Kidney capillary endothelial cell (primary cell): ENCODE results near the gene NANOS3.

ENCODE experiments used
- DNase-seq: peaks from one replicate; pipeline ENCODE4 v3.0.0-alpha.2; 2018; ENCODE audit warnings: low spot score

The NANOS3 gene

DNA sequence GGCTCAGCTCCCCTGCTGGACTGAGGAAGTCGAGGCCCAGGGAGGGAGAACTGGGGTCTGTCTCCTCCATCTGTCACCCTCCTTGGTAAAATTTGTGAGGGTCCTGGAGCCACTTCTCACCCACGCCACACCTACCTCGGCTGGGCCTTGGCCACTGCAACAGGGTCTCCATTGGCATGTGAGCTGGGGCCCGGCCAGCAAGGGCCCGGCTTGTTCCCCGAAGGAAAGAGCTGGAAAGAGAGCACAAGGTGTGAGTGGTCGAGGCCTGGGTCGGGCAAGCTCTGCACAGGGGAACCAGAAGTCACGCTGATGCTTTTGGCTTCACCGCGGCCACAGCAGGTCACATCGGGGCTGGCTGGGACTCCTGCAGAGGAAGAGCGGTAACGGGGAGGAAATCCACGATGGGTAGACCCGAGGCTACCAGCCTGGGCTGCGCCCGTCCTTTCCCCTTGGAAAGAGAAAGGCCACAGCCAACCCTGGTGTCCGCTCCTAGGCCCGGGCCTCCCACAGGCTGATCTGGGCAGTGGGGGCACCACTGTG, 9.0 kb downstream of the NANOS3 start:
- DNase-seq = no peak

DNA sequence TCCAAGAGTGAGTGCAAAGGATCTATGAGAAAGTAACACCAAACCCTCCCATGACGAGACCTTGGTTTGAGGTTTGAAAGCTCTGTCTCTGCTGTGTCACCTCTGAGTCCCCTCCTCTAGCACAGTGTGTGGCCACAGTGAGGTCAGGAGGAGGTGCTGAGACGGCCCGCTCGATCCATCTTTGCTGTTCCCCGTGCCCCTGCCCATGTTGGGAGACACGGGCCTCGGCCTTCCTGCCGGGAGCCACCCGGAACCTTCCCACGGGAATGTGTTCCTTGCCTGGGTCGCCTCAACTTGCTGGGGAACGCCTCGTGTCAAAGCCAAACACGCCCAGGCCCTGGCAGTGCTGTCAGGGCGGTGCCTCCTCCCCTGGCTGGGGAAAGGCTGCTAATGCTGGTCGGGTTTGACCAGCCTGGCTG, 10.1 kb downstream of the NANOS3 start:
- DNase-seq = no peak

DNA sequence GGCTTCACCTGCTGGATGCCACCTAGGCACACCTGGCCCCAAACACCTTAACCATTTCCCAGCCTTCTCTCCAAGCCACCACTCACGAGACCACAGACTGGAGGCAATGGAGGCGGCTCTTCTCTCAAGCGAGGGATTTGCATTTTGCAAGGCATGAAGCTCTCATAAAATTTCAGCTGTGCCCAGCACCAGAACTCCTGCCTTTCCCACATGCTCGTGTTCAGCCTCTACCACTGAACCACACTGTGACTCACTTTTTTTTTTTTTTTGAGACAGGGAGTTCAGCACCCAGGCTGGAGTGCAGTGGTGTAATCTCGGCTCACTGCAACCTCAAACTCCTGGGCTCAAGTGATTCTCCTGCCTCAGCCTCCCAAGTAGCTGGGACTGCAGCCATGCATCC, 10.6 kb downstream of the NANOS3 start:
- DNase-seq = no peak

DNA sequence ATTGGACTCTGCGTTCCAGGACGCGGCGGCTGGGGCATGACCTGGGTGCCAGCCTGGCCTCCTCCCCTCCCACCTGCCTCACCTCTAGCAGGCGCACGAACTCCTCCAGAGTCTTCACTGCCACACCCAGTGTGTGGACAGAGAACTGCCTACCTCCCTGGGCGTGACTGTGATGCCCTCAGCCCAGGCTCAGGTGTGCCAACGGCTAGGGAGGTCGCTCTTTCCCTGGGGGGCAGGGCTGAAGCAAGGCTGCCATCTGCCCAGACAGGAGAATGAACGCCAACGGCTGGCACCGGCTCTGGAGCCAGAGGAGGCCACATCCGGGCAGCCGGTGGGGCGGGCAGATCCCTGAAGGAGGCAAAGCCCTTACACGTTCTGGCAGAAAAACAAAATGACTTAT, 11.3 kb downstream of the NANOS3 start:
- DNase-seq = no peak

DNA sequence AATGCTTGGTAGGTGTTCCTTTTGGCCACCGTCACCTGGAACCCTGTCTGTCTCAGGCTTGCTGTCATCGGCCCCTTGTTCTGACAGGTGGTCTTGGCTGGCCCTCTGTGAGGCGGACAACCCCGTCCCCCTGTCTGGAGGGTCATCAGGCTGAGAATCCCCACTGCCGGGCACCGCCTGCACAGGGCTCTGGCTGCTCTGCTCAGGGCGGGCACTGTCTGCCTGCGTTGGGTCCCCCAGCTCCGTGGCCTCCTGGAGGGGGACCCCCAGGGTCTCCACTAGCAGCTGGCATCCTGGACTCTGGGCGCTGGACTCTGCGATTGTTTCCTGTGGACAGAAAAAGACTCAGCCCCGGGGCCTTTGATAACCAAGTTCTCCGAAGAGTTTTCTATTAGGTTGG, 13.2 kb downstream of the NANOS3 start:
- DNase-seq = no peak

DNA sequence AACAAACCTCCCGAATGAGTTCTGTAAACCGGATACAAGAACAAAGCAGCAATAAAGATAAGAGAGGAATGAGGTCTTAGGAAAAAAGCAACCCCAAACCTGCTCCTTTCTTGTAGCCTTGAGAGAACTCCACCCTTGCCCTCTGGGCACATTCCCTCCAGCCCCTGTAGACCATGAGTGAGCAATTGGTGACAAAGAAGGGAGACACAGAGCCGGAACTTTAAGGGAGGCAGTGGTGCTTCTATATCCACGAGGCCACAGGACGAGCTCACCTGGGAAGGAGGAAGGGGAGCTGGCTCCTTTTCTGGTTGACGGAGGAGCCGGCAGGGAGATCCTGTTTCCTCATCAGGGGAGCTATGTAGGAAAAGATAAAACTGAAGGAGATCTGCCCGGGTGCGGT, 15.9 kb downstream of the NANOS3 start:
- DNase-seq = no peak

DNA sequence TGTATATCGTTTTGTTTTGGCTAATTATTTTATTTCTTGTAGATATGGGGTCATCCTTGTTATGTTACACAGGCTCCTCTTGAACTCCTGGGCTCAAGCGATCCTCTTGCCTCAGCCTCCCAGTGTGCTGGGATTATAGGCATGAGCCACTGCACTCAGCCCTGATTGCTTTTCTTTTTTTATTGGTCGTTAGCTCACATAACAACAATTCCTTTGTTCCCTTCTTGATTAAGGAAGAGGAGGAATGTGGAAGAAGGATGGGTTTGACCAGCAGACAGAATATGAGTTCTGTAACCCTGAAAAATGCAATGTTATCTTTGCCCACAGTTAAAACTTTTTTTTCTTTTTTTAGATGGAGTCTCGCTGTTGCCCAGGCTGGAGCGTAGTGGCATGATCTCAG, 17.6 kb downstream of the NANOS3 start:
- no peak for DNase-seq

DNA sequence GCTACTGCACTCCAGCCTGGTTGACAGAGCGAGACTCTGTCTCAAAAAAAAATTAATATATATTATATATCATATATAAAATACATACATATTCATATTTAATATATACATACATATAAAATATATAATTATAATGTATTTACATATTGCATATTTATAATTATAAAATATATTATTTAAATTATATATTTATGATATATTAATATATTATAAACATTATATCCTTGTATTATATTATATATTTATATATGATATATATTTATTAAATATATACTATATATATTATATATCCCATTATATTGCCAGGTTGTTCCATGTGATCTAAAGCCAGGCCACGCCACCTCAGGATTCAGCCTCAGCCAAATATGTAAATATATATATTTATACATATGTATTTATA, 19.3 kb downstream of the NANOS3 start:
- no peak for DNase-seq

DNA sequence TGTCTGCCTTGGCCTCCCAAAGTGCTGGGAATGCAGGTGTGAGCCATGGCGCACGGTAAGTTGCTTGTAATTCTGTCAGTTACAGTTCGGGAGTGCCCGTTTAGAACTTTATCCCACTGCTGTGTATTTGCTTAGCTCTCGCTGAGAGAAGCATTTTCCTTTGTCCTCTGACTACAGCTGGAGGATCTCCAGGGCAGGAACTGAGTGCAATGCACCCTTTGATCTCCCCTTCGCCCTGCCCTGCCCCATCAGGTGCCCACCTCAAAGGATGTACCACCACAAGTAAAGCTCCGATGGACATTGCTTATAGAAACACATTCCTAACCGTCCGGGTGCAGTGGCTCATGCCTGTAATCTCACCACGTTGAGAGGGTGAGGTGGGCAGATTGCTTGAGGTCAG, 22.5 kb downstream of the NANOS3 start:
- DNase-seq = no peak

DNA sequence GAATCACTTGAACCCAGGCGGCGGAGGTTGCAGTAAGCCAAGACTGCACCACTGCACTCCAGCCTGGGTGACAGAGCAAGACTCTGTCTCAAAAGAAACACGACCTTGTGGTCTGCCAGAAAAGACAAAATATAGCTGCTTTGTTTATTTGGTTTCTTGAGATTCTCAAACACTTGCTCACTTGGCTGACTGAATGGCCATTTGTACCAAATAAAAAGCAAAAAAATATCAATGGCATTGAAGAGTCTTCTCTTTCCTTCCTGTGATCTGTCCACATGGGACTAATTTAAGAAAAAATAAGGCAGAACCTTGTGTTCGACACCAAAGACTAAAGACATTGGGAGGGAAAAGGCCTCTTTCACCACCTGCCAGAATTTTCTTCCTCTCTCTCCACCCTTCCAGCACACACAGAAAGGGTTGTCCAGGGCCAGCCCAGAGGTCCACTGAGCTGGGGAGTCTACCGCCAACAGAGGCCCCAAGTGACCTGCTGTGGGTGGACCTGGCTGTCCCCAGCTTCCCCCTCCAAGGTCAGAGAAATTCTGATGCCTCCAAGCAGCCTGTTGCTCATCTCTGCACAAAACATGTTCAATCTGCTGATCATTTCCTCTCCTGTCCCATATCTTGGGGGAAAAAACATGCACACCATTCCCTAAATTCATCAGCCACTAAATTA, 23.1 kb downstream of the NANOS3 start:
- DNase-seq = no peak

DNA sequence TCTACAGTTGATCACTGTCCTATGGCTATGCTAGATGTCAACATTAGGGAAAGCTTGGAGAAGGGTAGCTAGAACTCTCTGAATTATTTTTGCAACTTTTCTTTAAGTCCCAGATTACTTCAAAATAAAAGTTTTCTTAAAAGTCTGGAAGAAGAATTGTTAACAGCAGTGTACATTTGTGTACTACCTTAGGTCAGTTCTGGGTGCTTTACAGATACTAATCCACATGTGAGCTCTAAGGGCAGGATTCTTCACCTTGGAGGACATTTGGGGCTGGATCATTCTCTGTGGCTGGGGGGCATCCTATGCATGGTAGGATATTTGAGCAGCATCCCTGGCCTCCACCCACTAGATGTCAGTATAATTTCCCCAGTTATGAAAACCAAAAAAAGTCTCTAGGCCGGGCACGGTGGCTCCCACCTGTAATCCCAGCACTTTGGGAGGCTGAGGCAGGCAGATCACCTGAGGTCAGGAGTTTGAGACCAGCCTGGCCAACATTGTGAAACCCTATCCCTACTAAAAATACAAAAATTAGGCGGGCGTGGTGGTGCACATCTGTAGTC, 26.1 kb downstream of the NANOS3 start:
- no peak for DNase-seq

DNA sequence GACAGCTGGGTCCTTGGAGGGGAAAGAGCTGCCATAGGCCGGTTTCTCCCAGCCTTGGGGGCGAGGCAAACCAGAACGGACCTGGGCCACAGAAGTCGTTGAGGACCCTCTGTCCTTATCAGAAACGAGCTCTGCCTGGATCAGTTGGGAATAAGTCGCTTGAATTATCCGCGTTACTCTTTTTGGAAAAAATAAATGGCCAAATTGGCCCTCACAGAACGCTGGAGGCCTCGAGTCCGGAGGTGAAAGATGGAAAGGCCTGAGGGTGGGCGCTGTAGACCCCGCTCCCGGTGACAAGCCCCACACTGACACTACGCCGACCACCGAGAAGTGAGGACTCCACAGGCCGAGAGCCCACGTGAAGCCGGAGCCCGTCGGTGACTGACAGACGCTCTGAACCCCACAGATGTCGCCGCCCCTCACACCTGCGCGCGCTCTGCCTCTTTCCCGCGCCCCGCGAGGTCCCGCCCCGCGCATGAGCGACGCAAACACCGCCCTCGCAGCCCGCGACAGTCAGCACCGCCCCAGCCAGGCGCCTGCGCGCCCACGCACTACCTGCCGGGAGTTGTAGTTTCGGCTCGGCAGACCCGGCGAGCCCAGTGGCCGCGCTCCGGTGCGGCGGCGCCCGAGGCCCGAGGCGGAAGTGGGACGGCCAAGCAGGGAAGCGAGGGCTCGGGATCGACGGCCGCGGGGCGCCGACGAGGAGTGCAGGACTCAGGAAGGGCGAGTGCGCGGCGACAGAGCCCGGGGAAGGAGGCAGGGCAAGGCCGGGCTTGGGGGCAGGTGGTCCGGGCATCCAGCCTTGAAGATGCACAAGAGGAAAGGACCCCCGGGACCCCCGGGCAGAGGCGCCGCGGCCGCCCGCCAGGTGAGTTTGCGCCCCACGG, 28.9 kb downstream of the NANOS3 start, which contains the start of the genes BRME1 and CC2D1A:
BRME1 (minus strand) TSS at position 484 of the 887 bp plus-strand sequence. CDS start 1,225 bp downstream, outside the sequence.
CC2D1A (plus strand) TSS at position 568 of the 887 bp plus-strand sequence; CDS start at position 809, 241 bp downstream.
- peak; percentile 70 for DNase-seq

DNA sequence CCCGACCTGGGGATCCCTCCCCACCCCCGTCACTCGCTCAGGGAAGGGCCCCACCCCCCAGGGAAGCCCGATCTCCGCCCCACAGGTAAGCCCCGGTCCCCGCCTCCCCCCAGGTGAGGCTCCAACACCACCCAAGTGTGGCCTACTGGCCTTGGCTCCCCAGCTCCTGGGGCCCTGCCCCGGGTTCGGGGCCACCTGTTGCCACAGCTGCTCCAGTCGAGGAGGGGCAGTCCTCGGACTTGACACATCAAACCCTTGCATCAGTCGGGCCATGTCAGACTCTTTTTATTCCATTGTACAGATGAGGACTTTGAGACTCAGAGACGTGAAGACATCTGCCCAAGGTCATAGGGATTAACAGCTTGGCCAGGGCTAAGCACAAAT, 29.6 kb downstream of the NANOS3 start:
- DNase-seq = no peak

DNA sequence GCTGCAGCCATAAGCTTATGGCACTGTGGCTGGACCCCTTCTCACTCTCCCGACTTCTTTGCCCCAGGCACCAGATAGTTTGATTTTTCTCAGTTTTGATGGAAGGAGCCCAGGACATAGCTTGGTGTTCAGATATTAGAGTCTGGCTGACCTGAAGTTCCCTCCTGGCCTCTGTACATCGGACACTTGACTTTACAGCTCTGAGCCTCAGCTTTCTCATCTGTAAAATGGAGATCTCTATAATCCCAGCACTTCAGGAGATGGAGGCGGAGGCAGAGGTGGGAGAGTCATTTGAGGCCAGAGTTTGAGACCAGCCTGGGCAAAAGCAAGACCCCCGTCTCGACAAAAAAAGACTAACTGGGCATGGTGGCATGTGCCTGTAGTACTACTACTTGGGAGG, 30.0 kb downstream of the NANOS3 start:
- DNase-seq = no peak

DNA sequence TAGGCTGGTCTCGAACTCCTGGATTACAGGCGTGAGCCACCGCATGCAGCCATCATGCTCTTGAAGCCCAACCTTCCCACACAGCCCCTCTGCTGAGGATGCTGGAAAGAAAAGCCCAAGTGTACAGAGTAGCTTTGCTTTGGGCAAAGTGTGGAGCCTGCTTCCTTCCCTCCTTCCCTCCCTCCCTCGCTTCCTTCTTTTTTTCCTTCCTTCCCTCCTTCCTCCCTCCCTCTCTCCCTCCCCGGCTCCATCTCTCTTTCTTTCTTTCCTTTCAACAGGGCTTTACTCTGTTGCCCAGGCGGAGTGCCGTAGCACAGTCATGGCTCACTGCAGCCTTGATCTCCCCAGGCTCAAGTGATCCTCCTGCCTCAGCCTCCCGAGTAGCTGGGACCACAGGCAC, 31.7 kb downstream of the NANOS3 start:
- no peak for DNase-seq

DNA sequence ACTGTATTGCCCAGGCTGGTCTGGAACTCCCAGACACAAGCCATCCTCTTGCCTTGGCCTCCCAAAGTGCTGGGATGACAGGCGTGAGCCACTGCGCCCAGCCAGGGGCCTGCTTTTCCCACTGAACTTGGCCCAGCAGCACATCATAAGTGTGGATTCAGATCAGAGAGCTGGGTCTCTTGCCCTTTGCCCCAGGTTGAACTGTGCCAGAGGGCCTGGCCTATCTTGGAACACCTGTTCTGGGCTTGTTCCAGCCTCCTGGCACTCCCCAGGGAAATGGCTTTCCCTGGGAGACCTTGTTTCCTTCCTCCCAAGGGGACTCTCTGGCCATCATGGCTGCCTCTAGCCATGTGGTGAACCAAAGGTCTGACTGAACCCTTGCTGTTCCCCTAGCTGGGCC, 32.5 kb downstream of the NANOS3 start:
- DNase-seq = no peak

DNA sequence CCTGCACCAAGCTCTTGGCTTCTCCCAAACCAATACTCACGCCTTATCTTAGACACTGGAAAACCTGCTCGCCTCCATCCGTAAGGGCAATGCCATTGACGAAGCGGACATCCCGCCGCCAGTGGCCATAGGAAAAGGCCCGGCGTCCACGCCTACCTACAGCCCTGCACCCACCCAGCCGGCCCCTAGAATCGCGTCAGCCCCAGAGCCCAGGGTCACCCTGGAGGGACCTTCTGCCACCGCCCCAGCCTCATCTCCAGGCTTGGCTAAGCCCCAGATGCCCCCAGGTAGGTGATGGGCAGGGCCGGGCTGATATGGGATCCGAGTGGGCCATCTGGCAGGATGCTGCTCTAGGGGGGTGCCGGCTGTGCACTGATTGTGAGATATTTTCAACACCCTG, 36.4 kb downstream of the NANOS3 start:
- DNase-seq = no peak

DNA sequence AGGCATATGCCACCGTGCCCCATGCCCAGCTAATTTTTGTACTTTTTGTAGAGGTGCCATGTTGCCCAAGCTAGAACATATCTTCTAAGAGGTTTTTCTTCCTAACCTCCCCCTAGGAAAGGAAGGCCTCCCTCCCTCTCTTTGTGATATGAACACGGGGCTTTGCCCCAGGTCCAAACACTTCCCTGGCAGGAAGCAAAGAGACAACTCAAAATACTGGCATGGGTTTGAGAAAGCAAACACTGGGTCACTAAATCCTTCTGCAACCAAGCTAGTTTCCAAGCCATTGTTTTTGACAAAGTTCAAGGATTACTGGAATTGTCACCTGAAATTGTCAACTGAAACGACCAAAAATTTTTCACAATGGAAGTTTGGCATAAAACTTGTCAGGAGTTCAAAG, 37.8 kb downstream of the NANOS3 start:
- DNase-seq = no peak

DNA sequence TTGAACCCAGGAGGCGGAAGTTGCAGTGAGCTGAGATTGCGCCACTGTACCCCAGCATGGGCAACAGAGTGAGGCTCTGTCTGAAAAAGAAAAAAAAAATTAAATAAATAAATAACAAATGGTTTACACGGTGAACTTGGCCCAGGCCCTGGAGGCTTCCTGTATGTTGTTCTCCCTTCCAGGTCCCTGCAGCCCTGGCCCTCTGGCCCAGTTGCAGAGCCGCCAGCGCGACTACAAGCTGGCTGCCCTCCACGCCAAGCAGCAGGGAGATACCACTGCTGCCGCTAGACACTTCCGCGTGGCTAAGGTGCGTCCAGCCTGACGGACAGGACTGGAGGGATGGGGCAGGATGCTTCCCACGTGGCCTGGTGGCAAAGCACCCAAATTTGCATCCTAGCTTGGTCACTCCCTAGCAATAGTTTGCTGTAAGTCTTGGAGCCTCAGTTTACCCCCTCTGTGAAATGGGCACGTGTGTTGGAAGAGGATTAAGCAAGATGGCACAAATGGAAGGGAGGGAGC, 41.0 kb downstream of the NANOS3 start:
- DNase-seq = no peak

DNA sequence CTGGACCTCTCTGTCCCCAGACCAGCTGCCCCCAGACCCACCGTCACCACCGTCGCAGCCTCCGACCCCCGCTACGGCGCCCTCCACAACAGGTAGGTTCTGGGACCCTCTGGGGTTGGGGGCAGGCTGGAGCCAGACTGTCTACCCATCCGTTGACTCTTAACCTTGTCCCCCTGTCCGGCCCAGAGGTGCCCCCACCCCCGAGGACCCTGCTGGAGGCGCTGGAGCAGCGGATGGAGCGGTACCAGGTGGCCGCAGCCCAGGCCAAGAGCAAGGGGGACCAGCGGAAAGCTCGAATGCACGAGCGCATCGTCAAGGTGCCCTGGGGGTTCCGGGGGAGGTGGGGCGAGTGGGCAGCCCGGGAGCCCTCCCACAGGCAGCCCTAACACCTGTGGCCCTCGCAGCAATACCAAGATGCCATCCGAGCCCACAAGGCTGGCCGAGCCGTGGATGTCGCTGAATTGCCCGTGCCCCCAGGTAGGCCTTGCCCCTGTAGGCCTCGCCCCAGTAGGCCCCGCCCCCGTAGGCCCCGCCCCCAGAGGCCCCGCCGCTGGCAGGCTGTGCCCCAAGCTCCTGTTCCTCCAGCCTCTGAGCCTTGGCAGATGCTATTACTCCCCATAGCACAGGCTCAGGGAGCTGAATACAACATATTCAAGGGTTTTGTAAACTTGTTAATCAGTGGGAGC, 41.9 kb downstream of the NANOS3 start:
- no peak for DNase-seq

DNA sequence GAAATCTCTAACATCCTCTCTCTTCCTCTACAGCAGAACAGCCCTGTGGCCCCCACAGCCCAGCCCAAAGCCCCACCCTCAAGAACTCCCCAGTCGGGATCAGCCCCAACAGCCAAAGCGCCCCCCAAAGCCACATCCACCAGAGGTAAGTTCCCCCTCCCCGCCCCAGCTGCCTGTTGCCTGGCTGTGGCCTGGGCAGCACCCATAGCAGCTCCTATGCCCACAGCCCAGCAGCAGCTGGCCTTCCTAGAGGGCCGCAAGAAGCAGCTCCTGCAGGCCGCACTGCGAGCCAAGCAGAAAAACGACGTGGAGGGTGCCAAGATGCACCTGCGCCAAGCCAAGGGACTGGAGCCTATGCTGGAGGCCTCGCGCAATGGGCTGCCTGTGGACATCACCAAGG, 43.6 kb downstream of the NANOS3 start:
- no peak for DNase-seq
